HG03460 (cell line): ENCODE measurements around the gene RAB10.
"Not testable (repeated sequence)": the region's sequence is repeated elsewhere in the genome, so short reads cannot be mapped to it uniquely, and the experiment has no call there.

ENCODE experiments used
- ATAC-seq: cut with Tn5 transposase; IDR thresholded peaks from one replicate; pipeline ENCODE4 v1.9.1; 2021; ENCODE audit not compliant: unreplicated experiment

Gene RAB10

DNA sequence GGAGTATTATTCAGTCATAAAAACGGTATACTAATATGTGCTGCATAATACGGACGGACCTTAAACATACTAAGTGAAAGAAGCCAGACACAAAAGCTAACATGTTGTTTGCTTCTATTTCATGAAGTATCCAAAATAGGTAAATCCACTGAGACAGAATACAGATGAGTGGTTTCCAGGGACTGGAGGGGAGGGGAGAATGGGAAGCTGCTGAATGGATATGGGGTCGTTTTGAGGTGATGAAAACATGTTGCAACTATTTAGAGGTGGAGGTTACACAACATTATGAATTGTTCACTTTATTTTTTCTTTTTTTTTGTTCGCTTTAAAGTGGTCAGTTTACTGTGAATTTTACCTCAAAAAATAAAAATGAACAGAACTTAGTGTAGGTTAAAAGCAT, 52.9 kb downstream of the RAB10 start:
- ATAC-seq, result no peak

DNA sequence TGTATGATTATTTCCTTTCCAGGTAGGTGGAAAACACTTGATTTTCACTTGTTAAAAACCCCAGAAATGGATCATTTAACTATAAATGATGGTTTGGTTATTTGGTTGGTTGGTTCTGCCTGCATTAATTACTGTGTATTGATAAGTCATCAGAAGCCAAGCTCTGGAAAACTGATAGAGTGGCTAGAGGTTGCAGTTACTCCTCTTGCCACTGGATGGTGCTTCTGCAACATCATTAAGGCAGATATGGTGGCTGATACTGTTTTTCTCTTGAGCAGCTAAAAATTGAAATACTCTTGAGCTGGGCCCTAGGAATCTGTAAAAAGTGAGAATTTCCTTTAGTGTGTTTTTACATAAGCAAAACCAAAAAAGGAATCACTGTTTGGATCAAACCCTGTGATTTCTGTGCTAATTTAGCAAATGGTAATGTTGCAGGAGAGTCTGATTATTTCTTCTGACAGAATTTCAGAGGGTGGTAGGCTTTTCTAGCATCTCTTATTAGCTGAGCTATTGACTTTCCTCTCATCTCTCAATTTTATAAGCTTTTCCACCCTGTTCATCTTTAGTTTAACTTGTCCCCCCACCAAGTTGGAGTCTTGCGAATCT, 54.3 kb downstream of the RAB10 start:
- no peak for ATAC-seq

- not testable (repeated sequence) for ATAC-seq
Measured at GRCh38 chr2:26088931-26089330, 55.0 kb downstream of the RAB10 start.

- ATAC-seq, result no peak
Measured at GRCh38 chr2:26089337-26089736, 55.5 kb downstream of the RAB10 start.

GRCh38 chr2:26095758-26096157, 61.9 kb downstream of the RAB10 start:
- no peak for ATAC-seq

- ATAC-seq, result no peak
Measured at GRCh38 chr2:26099933-26100332, 66.0 kb downstream of the RAB10 start.

GRCh38 chr2:26100384-26100783, 66.5 kb downstream of the RAB10 start:
- no peak for ATAC-seq

DNA sequence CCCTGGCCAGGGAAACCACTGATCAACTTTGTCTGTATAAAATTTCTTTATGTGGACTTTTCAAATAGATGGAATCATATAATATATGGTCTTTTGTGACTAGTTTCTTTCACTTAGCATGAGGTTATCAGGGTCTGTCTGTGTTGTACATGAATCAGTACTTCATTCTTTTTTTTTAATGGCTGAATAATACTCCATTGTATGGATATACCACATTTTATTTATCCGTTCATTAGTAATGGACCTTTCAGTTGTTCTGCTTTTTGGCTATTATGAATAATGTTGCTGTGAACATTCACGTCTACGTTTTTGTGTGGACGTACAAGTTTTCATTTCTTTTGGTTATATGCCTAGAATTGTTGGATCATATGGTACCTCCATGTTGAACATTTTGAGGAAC, 69.9 kb downstream of the RAB10 start:
- ATAC-seq, result no peak

DNA sequence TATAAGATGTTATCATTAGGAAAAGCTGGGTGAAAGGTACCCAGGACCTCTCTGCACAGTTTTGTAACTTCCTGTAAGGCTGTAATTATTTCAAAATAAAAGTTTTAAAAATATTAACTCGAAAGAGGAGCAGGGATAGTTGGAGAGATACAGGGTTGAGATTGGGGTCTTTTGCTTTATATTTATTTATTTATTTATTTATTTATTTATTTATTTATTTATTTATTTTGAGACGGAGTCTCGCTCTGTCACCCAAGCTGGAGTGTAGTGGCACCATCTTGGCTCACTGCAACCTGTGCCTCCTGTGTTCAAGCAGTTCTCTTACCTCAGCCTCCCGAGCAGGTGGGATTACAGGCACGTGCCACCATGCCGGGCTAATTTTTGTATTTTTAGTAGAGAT, 74.8 kb downstream of the RAB10 start:
- ATAC-seq, result not testable (repeated sequence)

DNA sequence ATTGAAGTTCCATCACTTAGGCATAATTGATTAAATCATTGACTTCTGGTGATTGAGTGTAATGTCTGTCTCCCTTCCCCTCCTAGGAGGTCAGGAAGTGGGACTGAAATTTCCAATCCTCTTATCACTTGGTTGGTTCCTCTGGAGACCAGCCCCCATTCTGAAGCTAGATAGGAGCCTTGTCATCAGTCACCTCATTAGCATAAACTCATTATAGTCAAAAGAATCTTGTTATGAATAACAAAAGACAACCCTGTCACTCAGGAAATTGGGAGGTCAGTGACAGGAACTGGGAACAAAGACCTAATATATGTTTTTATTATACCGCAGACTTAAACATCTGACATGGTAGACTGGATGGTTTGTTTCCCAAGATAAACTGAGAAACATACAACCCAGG, 78.3 kb downstream of the RAB10 start:
- ATAC-seq, result no peak

DNA sequence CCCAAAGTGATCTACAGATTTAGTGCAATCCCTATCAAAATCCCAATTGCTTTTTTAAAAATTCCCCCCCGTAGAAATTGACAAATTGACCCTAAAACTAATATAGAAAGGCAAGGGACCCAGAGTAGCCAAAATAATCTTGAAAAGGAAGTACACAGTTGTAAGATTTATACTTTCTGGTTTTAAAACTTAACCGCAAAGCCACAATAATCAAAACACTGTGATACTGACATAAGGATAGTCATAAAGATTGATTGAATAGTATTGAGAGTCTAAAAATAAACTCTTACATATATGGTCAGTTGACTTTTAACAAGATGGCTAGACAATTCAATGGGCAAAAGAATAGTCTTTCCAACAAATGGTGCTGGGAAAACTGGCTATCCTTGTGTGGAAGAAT, 80.3 kb downstream of the RAB10 start:
- ATAC-seq, result no peak

GRCh38 chr2:26118682-26119081, 84.8 kb downstream of the RAB10 start:
- ATAC-seq, result no peak

DNA sequence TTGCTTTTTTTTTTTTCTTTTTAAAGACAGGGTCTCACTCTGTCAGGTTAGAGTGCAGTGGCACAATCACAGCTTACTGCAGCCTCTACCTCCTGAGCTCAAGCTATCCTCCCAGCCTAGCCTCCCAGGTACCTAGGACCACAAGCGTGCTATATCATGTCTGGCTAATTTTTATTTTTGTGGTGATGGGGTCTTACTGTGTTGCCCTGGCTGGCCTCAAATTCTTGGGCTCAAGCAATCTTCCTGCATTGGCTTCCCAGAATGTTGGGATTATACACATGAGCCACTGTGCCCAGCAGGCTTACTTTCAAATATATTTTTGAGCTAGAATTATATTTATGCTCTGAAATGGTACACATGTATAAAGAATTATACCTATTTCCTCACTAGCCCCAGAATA, 85.6 kb downstream of the RAB10 start:
- no peak for ATAC-seq

GRCh38 chr2:26122630-26123029, 88.7 kb downstream of the RAB10 start:
- ATAC-seq, result no peak

DNA sequence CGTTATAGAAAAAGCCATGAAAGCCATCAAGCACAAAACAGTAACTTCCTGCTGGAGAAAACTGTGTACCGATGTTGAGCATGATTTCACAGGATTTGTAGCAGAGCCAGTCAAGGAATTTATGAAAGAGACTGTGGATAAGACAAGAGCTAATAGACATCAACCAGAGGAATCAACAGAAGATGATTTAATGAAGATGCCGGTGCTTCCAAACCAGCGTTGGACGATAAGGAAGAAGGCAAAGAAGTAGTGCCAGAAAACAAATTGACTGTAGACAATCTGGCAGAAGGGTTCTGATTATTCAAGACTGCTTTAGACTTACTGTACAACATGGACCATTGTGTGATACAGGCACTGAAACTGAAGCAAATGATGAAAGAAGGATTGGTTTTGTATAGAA, 89.5 kb downstream of the RAB10 start:
- no peak for ATAC-seq

DNA sequence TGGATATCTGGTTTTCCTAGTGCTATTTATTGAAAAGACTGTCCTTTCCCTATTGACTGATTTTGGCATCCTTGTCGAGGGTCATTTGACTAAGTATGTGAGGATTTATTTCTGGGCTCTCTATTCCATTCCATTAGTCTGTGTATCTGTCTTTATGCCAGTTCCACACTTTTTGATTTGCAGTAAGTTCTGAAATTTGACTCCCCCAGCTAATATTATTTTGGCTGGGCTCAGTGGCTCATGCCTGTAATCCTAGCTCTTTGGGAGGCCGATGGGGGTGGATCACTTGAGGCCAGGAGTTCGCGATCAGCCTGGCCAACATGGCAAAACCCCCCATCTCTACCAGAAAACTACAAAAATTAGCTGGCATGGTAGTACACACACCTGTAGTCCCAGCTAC, 92.2 kb downstream of the RAB10 start:
- ATAC-seq, result no peak

- ATAC-seq, result no peak
Measured at GRCh38 chr2:26128176-26128575, 94.3 kb downstream of the RAB10 start.

DNA sequence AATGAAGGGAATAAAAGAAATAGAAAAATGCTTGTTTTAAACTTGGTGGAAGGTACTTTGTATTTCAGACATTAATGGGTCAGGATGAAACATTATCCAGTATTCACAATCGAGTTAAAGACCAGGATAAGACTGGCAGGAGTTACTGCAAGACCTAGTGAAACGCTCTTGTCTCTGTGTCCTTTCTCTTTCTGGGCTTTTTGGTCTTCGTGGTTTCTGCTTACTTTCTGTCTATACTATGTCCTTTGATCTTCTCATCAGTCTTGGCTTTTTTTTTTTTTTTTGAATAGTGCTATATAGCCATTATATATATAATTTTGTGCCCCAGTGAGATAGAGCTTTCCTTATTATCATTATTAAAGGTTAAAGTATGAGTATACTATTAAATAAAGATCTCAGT, 96.9 kb downstream of the RAB10 start:
- no peak for ATAC-seq

GRCh38 chr2:26136451-26136850, 102.6 kb downstream of the RAB10 start:
- ATAC-seq, result no peak

DNA sequence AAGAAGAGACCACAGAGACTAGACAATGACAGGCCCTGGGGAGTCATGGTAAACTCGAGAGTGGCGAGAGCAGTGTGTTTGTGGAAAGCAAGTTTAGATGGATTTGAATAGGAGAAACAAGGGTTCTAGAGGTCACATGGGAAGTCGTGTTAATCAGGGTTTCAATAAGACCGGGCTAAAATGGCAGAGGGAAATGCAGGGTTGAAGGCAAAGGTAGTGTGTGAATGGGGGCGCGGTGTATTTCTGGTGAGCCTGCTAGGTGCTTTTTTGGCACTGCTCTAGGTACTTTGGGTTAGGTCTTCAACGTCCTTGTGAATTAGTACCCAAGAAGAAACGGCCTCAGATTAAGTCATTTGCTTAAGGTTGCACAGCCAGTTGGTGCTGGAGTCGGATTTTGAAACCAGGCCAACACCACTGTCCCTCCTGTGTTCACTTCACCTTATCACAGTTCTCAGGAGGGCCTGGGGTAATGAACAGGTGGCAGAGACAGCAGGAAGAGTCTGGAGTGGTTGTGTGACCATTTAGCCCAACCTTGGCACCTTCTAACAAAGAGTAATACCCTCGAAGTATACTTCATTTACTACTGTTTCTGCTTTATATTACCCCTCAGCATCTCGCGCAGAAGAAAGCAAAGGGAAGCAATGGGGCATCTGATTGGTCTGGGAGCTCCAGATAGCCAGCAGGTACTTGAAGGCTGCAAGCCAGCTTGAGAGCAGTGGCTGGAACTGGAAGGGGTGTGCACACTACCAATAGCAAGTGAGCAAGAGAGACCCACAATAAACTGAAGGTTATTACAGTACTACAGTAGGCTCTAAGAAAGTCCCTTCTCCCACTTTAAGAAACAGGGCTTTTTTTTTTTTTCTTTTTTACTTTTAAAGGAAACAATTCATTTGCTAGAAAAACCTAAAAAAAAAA, 105.6 kb downstream of the RAB10 start:
- ATAC-seq, result no peak

- no peak for ATAC-seq
Measured at GRCh38 chr2:26141145-26141769, 107.4 kb downstream of the RAB10 start.

DNA sequence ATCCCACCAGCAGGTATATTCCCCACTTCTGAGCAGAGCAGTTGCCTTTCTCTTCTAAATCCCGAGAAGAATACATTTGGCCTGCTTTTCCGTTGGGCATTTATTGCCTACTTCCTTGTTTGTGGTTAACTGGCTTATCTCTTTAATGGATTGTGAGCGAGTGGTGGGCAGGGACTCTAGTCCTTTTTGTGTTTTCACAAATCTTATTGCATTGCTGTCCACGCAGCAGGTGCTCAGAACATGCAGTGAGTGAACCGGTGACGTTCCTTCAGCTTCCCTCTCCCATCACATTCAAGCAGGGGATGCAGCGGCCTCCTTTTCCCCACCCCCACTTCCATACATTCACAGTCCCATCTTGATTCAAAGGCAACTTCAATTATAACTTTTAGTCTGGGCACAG, 110.1 kb downstream of the RAB10 start:
- no peak for ATAC-seq
